Stimulated activated CD8-positive, alpha-beta memory T cell treated with anti-CD3 and anti-CD28 coated beads, Interleukin-4, amount 100 ng/mL, for 48 hours (primary cell): Measurements from ENCODE around the gene JUND.

Experiments
- DNase-seq: peaks from one replicate; pipeline ENCODE4 v3.0.0-alpha.2; 2020

The JUND gene

DNA sequence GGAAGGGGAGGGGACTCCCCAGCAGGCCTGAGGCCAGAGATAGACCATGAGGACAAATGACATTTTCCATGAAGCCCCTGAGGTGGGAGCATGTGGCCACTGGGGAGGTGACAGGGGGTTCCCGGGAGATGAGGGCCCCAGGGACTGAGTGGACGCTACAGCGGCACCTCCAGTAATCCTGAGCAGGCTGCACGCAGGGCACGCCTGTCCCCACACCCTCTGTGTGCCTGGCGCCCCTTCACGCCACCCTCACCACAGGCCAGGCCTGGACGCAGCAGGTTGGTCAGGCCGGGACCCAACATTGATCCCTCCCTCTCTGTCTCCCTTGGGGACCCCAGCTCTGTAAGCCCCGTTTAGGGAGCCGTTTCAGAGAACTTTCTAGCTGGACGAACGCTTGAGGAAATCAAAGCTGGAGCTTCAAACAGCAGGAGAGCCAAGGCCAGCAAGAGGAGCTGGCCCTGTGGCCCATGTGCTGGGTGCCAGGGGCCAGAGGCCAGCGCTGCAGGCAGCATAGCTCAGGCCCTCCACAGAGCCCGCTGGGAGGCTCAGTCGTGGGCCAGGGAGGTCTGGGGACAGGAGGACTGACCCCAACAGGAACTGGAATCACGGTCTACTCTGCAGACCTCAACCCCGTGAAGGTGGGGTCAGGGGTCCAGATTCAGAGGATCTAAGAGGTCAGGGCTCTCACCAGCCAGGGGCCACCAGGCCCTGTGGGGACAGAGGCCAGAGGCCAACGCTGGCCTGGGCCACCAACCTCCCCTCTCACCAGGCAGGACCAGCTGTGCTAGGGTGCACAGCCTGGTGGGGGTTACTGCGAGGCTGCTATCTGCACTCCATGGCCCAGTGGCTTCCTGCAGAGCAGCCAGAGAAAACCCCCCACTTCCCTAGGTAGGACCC lies 26.9 kb upstream of the JUND start:
- DNase-seq = no peak

- DNase-seq = peak; percentile 64
Observed at GRCh38 chr19:18307271-18307681, 25.9 kb upstream of the JUND start.

DNA sequence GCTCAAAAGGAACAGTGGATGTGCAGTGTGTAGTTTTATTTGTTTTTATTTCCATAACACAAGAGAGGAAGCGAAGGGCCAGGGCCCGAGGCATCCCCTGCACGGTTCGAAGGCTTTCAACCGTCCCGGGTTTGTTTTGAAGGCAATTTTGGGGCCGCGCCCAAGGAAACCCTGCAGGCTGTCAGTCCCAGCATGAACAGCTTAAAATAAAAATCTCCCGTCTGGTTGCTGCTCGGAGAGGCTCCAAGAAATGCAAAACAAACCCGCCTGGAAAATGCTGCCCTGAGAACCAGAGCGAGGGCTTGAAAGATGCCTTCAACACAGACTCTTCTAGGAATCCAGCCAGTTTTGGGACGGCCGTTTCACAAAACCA lies 25.5 kb upstream of the JUND start:
- DNase-seq = no peak

DNA sequence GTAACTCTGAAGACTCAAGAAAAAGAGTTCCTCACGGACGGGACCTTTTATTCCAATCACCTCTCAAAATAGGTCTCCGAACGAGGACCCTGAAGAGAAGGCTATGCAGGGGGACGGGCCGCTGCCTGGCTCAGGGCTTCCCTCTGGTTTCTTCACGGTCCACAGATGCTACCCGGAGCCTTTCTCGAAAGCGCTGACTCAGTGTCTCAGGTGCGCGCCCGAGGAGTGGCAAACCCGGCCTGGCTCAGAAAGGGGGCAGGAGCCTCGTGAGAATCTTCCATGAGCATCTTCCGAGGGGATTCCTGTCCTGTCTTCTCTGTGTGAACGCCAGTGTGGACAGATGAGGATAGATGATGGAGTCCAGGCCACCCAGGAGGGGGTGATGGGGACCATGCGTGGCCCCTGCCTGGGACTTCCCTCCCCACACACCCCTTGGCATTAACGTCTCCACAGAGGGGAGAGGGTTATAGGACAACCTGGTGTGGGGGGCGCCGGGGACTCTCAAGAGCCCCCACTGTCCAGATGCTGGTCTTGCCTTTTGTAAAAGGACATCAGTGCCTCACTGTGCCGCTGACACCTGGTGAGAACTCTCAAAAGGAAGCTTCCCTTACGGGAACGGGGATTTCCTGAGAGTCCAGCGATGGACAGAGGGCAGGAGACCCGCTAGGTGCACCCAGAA lies 24.9 kb upstream of the JUND start:
- DNase-seq = no peak

- DNase-seq = peak; percentile 89
Observed at GRCh38 chr19:18304458-18305310, 23.3 kb upstream of the JUND start.

DNA sequence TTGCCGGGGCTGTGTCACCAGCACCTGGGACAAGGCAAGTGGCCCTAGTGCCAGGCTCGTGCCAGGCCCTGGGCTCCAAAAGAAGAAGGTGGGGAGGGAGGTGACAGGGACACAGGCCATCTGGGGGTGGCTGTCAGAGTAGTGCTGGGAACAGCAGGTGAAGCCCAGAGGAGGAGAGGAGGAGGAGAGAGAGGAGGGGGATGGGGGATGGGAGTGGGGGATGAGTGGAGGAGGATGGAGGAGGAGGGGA lies 22.7 kb upstream of the JUND start:
- DNase-seq = peak; percentile 64

- DNase-seq = no peak
Observed at GRCh38 chr19:18301718-18302111, 20.3 kb upstream of the JUND start.

GRCh38 chr19:18300930-18301717 lies 19.7 kb upstream of the JUND start:
- no peak for DNase-seq

- DNase-seq = no peak
Observed at GRCh38 chr19:18299654-18300053, 18.2 kb upstream of the JUND start.

DNA sequence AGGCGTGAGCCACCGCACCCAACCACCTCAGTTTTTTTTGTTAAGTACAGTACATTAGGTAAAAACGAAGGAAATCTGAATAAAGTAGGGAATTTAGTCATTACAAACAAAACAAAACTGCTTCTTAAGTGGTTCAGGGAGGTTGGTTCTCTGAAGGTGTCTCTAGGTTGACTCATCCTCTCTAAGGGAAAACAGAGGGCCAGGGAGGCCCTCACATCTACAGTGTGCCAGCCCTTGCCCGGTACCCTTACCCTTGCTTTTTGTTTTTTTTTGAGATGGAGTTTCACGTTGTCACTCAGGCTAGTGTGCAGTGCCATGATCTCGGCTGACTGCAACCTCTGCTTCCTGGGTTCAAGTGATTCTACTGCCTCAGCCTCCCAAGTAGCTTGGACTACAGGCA lies 17.2 kb upstream of the JUND start:
- DNase-seq = no peak

- no peak for DNase-seq
Observed at GRCh38 chr19:18297308-18297707, 15.9 kb upstream of the JUND start.

DNA sequence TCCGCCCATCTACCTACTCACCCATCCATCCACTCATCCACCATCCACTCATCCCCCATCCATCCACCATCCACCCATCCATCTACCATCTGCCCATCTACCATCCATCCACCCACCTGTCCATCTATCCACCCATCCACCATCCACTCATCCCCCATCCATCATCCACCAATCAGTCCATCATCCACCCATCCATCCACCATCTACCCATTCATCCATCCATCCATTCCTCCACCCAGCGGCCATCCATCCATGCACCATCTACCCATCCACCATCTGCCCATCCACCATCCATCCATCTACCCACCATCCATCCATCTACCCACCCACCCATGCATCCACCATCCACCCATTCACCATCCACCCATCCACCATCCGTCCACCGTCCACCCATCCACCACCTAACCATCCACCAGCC lies 13.6 kb upstream of the JUND start:
- no peak for DNase-seq

GRCh38 chr19:18294467-18294864 lies 13.0 kb upstream of the JUND start:
- peak; percentile 95 for DNase-seq

DNA sequence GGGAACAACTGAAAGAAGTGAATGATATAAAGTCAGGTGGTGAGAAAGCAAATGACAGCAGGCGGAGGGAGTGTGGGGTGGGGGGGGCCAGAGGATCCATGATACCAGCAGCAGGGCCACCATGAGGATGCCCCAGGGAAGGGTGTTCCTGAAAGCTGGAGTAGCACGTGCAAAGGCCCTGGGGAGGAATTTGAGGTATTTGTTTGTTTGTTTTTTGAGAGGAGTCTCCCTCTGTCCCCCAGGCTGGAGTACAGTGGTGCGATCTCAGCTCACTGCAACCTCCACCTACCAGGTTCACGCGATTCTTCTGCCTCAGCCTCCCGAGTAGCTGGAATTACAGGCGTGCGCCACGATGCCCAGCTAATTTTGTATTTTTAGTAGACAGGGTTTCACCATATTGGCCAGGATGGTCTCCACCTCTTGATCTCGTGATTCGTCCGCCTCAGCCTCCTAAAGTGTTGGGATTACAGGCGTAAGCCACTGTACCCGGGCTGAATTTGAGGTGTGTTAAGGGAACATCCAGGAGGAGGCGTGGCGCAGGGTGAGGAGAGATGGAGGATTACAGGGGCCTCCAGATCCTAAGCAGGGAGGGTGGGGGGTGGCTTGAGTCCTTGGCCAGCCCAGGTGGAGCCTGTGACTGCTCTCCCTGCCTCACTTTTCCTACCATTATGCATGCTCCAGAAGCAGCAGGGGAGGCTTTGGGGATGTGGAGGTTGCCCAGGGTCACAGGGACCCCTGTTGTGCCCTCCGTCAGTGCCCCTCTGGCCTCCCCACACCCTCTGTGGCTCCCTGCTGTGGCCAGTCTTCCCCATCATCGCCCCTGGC lies 12.4 kb upstream of the JUND start:
- no peak for DNase-seq

GRCh38 chr19:18292810-18293641 lies 11.6 kb upstream of the JUND start:
- peak; percentile 83 for DNase-seq

- DNase-seq = peak; percentile 60
Observed at GRCh38 chr19:18292462-18292809, 11.0 kb upstream of the JUND start.

DNA sequence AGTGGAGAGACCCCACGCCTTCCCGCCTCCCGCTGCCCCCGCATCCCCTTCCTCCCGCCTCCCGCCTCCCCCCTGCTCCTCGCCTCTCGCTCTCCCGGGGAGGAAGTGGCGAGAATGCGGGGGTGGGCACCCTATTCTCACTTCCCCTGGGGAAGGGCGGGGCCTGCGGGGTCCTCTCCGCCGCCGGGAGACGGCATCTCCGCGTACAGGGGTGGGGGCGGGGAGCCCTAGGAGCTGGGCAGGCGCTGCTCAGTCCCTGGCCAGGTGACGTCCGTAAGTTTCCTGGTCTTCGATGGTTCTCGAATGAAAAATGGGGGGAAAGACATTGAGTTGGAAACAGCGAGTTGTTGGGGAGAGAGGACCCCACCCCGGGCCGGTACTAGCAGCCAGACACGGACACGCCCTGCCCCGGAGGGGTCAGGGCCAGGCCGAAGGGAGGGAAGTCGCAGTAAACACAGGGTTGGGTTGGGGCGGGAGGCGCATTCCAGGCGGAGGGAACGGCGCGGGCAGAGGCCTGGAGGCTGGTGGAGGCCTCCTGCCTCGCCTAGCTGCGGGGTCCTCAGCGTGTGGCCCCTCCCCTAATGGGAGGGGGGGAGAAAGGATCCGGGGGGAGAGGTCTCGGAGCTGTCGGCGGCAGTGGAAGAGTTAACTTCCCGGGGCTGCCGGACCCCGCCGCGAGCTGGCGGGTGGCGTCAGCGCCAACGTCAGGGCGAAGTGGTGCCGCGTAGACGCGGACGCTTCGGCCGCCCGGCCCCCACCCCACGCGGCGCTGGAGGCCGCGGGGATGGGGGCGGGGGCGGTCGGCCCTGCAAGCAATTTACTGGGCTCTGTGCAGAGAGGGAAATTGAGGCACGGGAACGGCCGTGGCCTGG lies 10.4 kb upstream of the JUND start:
- DNase-seq = peak; percentile 95

DNA sequence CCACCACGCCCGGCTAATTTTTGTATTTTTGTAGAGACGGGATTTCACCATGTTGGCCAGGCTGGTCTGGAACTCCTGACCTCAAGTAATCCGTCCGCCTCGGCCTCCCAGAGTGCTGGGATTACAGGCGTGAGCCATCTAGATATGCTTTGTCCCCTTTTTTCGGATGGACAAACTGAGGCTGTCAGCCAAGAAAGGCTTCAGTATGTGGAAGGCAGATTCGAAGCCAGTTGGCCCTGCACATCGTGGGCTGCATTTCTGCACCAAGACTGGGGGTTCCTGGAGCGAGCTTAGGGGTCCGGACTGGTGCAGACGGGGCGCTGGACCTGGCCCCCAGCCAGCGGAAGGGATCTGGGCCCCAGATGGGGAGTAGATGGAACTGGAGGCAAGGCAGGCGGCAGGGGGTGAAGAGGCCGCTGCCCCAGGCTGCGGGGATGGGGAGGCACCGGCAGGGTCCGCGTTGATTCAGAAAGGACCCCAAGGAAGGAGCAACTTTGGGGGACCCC lies 9.7 kb upstream of the JUND start:
- no peak for DNase-seq

GRCh38 chr19:18290302-18291018 lies 9.0 kb upstream of the JUND start:
- DNase-seq = peak; percentile 96
